Activated CD8-positive, alpha-beta T cell treated with anti-CD3 and anti-CD28 coated beads, Interleukin-2, amount 10 ng/mL, durations not matched to agents 7 days and 5 days (primary cell): ENCODE data around the gene SYT14. TPM values are rescaled to one million over a fixed set of nuclear protein-coding genes. Genes with fewer than 3 reads are reported as not detected.

Source experiments
- ATAC-seq: fragments of 150-1000 bp; cut with Tn5 transposase; one replicate; pipeline ENCODE4 v1.10.0; 2021; ENCODE audit warnings: moderate library complexity
- CTCF ChIA-PET: fragments of 350-600 bp; sonication (Branson Sonifier 250); formaldehyde crosslinking; loops from one replicate; lab custom pipeline; 2021; ENCODE audit warnings: antibody characterized with exemption; lab: Charles Lee
- POLR2A ChIA-PET: fragments of 350-600 bp; sonication (Branson Sonifier 250); formaldehyde crosslinking; loops from one replicate; lab custom pipeline; 2021; ENCODE audit warnings: antibody characterized with exemption; lab: Charles Lee
- DNase-seq: peaks from one replicate; pipeline ENCODE4 v3.0.0-alpha.2; 2020
- H3K27ac Mint-ChIP-seq: one replicate; pipeline ENCODE4 v1.8.0; 2021; ENCODE audit warnings: mild to moderate bottlenecking, mixed read lengths
- H3K27me3 Mint-ChIP-seq: one replicate; pipeline ENCODE4 v1.8.0; 2021; ENCODE audit warnings: low read depth, mixed read lengths
- H3K36me3 Mint-ChIP-seq: one replicate; pipeline ENCODE4 v1.8.0; 2021; ENCODE audit warnings: low read depth, mixed read lengths
- H3K4me1 Mint-ChIP-seq: one replicate; pipeline ENCODE4 v1.8.0; 2021; ENCODE audit warnings: low read depth, mixed read lengths
- H3K4me3 Mint-ChIP-seq: one replicate; pipeline ENCODE4 v1.8.0; 2021; ENCODE audit warnings: mild to moderate bottlenecking, mixed read lengths
- H3K9me3 Mint-ChIP-seq: one replicate; pipeline ENCODE4 v1.8.0; 2022; ENCODE audit warnings: mixed read lengths; ENCODE audit not compliant: insufficient read depth
- total RNA-seq, 2 experiments: library from RNA; stranded (reverse); gene quantifications; one replicate each; pipeline ENCODE4 v1.2.3, GENCODE V29; 2021

SYT14 gene
- total RNA-seq, 2 experiments from 2014 or later: not detected

DNA sequence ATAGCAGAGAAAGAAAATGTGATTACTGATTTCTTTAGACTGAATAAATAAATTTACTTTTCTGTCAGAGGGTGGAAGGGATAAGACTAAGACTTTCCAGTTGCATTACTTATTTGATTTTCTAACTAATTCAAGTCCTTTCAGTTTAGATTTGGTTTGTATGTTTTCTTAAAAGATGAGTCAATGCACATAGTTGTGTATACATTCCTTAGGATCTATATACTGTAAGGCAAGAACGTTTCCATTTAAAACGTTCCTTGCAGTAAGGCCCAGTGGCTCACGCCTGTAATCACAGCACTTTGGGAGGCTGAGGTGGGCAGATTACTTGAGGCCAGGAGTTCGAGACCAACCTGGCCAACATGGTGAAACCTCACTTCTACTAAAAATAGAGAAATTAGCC, 280.0 kb downstream of the SYT14 start:
- Mint-ChIP-seq H3K27me3 (peaks cover 16% of the 10 kb centered on the region), H3K36me3 (no peaks in the 10 kb centered on the region), H3K9me3 (no peaks in the 10 kb centered on the region), H3K4me1 (no peaks in the 10 kb centered on the region), H3K27ac (no peak overlapping the region), H3K4me3 (no peak overlapping the region)
- ATAC-seq (no peak), DNase-seq (no peak)
- POLR2A ChIA-PET: no interaction called here
- CTCF ChIA-PET: no interaction called here

Other genes starting within 250 kb of the SYT14 start
- gene HSD11B1, start 233.4 kb upstream of the SYT14 start, total RNA-seq: not detected
- gene TRAF3IP3, start 182.2 kb upstream of the SYT14 start, total RNA-seq: 100 to 1,000 TPM; 319 to 322 TPM
- gene C1orf74, start 153.7 kb upstream of the SYT14 start, total RNA-seq: 1 to 10 TPM; 2.5 to 2.6 TPM
- under 1 TPM; 0.16 to 0.21 TPM for gene IRF6, start 132.1 kb upstream of the SYT14 start, total RNA-seq
- gene UTP25, start 110.2 kb upstream of the SYT14 start, total RNA-seq: 1 to 10 TPM; 6.3 to 6.5 TPM